ENCODE data around the gene SLC22A7. TPM values are rescaled to one million over a fixed set of nuclear protein-coding genes. Genes with fewer than 3 reads are reported as not detected.
A peak's percentile ranks its signal among the peaks of the same experiment; 100 is the strongest.

The SLC22A7 gene
- total RNA-seq, 4 donors from 2014 or later = not detected

DNA sequence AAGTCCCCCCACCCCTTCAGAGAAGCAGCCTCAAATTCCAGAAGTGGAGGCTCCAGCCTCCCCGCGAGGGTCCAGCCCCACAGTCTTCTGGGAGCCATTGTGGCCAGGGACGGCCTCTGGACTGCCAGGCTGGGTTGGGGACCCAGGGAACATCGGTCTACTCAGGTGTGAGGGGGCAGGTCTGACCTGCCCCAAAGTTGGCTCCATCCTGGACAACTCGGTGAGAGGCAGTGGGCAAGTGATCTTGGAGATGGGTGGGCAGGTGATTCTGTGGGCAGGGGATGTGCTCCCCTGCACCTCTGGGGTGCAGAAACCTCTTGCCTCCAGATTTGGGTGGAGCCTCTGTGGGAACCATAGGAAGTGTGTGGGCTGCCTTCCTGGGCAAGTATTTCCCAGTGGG, 12.2 kb upstream of the SLC22A7 start:
- no peak overlapping the region for H3K4me3 ChIP-seq
- H3K36me3 ChIP-seq = no peaks in the 10 kb centered on the region
- in situ Hi-C loops (cut with MboI; ENCODE audit: low pct_ligation_motif_present in 1 of 4, low pct_unique_long_range_greater_than_20kb in 1 of 4, low sequenced_read_pairs in 3 of 4) (no loop called here), intact Hi-C loops (cut with DNase I; ENCODE audit: low total_unique reads) (no loop called here)
- peaks cover 4 to 29% (median 13%) of the 10 kb centered on the region in 4 donors for H3K4me1 ChIP-seq
- H3K27me3 ChIP-seq = peaks cover 13% of the 10 kb centered on the region
- no peak overlapping the region for H3K27ac ChIP-seq
- WGBS, 2 donors (ENCODE audit: low coverage in 1 of 2) = 73% methylated on average over 5 of the region's 5 CpGs; no CpG with 5 or more reads in 1 of the 2 donors
- DNase-seq = no peak
- no peaks in the 10 kb centered on the region for H3K9me3 ChIP-seq
- TF ChIP-seq EP300 (IDR thresholded peaks at IDR 0.05; ENCODE audit: low read depth) = no peak
- TF ChIP-seq POLR2AphosphoS5 (IDR thresholded peaks at IDR 0.05) = no peak

DNA sequence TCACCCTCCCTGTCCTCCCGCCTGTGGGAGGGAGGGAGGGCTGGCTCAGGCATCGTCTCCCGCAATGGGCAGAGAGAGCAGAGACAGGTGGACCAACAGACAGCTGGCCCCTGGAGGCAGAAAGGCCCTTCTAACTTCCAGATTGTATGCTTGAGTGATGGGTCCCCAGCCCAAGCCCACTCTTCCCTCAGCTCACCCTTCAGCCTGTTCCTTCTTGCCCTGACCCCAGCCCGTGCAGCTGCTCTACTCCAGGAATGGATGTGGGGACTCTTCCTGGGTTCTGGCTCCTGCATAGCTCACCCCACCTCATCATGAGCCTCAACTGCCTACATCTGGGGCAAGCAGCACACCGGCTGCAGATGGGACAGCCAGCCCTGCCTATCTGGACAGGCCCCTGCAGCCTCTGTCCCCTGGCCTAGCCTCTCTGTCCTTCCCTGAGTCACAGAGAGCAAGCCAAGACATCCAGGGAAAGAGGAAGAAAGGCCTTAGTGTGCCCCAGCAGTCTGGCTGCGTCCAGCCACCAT, 11.5 kb upstream of the SLC22A7 start:
- WGBS, 2 donors (ENCODE audit: low coverage in 1 of 2) = 93% methylated on average over 3 of the region's 6 CpGs; no CpG with 5 or more reads in 1 of the 2 donors
- Histone ChIP-seq H3K4me1 (peaks cover 6 to 36% (median 17%) of the 10 kb centered on the region in 4 donors), H3K36me3 (no peaks in the 10 kb centered on the region), H3K4me3 (no peak overlapping the region), H3K27ac (peak overlapping the region in 1 of 4 donors; percentile 56), H3K9me3 (no peaks in the 10 kb centered on the region), H3K27me3 (peaks cover 13% of the 10 kb centered on the region)
- intact Hi-C loops (cut with DNase I; ENCODE audit: low total_unique reads) (no loop called here), in situ Hi-C loops (cut with MboI; ENCODE audit: low pct_ligation_motif_present in 1 of 4, low pct_unique_long_range_greater_than_20kb in 1 of 4, low sequenced_read_pairs in 3 of 4) (no loop called here)
- TF ChIP-seq POLR2AphosphoS5 (IDR thresholded peaks at IDR 0.05) (no peak), POLR2A (IDR thresholded peaks at IDR 0.05) (no peak), EP300 (IDR thresholded peaks at IDR 0.05; ENCODE audit: low read depth) (no peak)
- TF ChIP-seq, protein P1, sequence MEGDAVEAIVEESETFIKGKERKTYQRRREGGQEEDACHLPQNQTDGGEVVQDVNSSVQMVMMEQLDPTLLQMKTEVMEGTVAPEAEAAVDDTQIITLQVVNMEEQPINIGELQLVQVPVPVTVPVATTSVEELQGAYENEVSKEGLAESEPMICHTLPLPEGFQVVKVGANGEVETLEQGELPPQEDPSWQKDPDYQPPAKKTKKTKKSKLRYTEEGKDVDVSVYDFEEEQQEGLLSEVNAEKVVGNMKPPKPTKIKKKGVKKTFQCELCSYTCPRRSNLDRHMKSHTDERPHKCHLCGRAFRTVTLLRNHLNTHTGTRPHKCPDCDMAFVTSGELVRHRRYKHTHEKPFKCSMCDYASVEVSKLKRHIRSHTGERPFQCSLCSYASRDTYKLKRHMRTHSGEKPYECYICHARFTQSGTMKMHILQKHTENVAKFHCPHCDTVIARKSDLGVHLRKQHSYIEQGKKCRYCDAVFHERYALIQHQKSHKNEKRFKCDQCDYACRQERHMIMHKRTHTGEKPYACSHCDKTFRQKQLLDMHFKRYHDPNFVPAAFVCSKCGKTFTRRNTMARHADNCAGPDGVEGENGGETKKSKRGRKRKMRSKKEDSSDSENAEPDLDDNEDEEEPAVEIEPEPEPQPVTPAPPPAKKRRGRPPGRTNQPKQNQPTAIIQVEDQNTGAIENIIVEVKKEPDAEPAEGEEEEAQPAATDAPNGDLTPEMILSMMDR (IDR thresholded peaks at IDR 0.05) = no peak
- DNase-seq = no peak

DNA sequence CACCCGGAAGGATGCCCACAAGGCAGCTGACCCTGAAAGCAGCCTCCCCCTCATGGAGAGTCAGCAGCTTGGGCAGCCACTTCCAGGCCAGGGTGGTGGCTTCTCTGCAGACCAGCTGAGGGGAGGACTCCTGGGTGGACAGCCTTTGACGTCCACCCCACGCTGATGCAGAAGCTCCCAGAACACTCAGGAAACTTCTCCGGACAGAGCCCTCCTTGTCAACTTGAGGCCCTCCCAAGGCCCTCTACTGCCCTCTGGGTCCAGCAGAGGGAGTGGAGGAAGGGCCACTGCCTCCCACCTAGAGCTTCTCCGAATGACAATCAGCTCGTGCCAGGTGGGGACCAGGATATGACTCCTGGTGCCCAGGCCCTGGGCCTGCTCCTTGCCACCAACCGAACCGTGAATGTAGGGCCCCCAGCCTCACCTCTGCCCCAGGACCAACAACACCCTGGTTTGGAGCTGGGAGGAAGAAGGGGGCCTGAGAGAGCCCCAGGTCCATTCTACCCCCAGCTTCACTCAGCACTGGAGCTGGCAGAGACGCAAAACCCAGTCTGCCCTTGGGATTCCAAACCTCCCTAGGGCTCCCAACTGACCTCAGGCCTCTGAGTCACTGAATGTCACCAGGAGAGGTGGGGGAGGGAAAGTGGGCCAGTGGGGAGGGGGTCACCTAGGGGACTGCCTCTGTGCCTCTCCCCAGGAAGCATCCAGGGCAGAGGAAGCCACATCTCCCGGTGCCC, 10.9 kb upstream of the SLC22A7 start:
- intact Hi-C loops (cut with DNase I; ENCODE audit: low total_unique reads) = no loop called here
- no peak for TF ChIP-seq POLR2A (IDR thresholded peaks at IDR 0.05)
- TF ChIP-seq, protein P1 (IDR thresholded peaks at IDR 0.05) = peak in 1 of 5 experiments; percentile 11
- H3K27me3 ChIP-seq = peaks cover 13% of the 10 kb centered on the region
- peaks cover 6 to 38% (median 17%) of the 10 kb centered on the region in 4 donors for H3K4me1 ChIP-seq
- 73% methylated on average over 9 of the region's 10 CpGs; no CpG with 5 or more reads in 1 of the 2 donors for WGBS, 2 donors (ENCODE audit: low coverage in 1 of 2)
- no peak overlapping the region for H3K4me3 ChIP-seq
- H3K36me3 ChIP-seq = no peaks in the 10 kb centered on the region
- H3K9me3 ChIP-seq = no peaks in the 10 kb centered on the region
- no peak for DNase-seq
- peak overlapping the region in 2 of 4 donors; percentile 25 to 56 for H3K27ac ChIP-seq
- in situ Hi-C loops (cut with MboI; ENCODE audit: low pct_ligation_motif_present in 1 of 4, low pct_unique_long_range_greater_than_20kb in 1 of 4, low sequenced_read_pairs in 3 of 4) = no loop called here

DNA sequence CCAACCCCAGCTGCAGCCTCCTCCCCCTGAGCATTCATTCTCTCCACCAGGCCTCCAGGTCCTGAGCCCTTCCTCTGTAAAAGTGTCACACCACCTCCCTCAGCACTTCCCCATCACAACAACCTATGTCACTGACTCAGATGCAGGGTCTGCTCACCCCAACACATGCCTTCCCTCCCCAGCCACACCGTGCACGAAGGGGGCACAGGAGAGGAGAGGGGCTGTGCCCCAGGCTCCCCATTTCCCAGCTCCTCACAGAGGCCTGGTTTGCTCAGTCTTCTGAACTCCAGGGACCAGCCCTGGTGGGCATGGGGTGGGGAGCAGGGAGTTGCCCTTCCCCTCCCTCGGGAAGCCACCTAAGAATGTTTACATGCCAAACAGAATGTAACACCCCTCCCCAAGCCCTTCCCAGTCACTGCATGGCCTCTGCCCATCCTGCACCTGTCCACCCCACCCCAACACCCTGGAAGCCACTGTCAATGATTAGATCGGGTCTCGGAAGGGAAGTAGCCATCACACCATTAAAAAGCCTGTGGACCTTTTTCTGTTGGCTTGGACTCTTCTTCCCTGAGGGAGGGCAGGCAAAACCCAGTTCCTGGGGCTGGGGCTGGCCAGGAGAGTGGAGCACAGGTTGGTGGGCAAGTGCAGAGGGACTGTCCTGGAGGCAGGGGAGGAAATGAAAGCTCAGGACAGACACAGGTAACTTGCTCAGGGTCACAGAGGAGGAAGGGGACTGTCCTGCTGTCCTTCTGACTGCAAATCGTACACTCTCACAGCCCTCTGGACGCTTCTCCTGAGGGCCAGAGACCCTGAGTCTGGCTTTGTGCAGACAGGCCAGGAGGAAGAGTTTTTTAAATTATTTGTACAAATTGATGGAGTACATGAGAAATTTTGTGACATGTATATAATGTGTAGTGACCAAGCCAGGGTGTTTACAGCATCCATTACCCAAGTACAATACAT, 10.1 kb upstream of the SLC22A7 start:
- peaks cover 13% of the 10 kb centered on the region for H3K27me3 ChIP-seq
- 64 to 80% methylated on average over 1 to 7 of the region's 7 CpGs for WGBS, 2 donors (ENCODE audit: low coverage in 1 of 2)
- H3K36me3 ChIP-seq = no peaks in the 10 kb centered on the region
- H3K4me3 ChIP-seq = no peak overlapping the region
- in situ Hi-C loops (cut with MboI; ENCODE audit: low pct_ligation_motif_present in 1 of 4, low pct_unique_long_range_greater_than_20kb in 1 of 4, low sequenced_read_pairs in 3 of 4) = no loop called here
- no peaks in the 10 kb centered on the region for H3K9me3 ChIP-seq
- peak; percentile 36 for DNase-seq
- TF ChIP-seq POLR2A (IDR thresholded peaks at IDR 0.05) = no peak
- TF ChIP-seq POLR2AphosphoS5 (IDR thresholded peaks at IDR 0.05) = no peak
- TF ChIP-seq, protein P1 (IDR thresholded peaks at IDR 0.05) = no peak
- TF ChIP-seq EP300 (IDR thresholded peaks at IDR 0.05; ENCODE audit: low read depth) = no peak
- H3K27ac ChIP-seq = peak overlapping the region in 3 of 4 donors; percentile 14 to 56 (median 25)
- intact Hi-C loops (cut with DNase I; ENCODE audit: low total_unique reads) = no loop called here
- H3K4me1 ChIP-seq = peaks cover 6 to 38% (median 17%) of the 10 kb centered on the region in 4 donors
